DND-41 (cell line): ENCODE measurements around the gene CHST12.
"Not testable (repeated sequence)": the region's sequence is repeated elsewhere in the genome, so short reads cannot be mapped to it uniquely, and the experiment has no call there.

Experiments
- ATAC-seq: fragments of 200-7000 bp; cut with Tn5 transposase; 3 replicates; pipeline ENCODE4 v1.9.1; 2021; ENCODE audit warnings: low read depth; ENCODE audit not compliant: insufficient read depth
- DNase-seq: peaks from one replicate; pipeline ENCODE4 v3.0.0-alpha.2; 2020
- H2AFZ ChIP-seq: 2 replicates; pipeline ENCODE4 v1.6.0; 2012; ENCODE audit warnings: low read depth, low read length
- H3K27ac ChIP-seq: 2 replicates; pipeline ENCODE4 v1.5.1; 2012; ENCODE audit warnings: low read length, inconsistent platforms
- H3K27me3 ChIP-seq: fragments of 200-600 bp; sonication (generic); 2 replicates; pipeline ENCODE4 v1.6.0; 2012; ENCODE audit warnings: low read length, mild to moderate bottlenecking, inconsistent platforms; ENCODE audit not compliant: insufficient read depth, poor library complexity
- H3K36me3 ChIP-seq: 2 replicates; pipeline ENCODE4 v1.5.1; 2012; ENCODE audit warnings: low read length, inconsistent platforms; ENCODE audit not compliant: insufficient read depth
- H3K4me1 ChIP-seq: 2 replicates; pipeline ENCODE4 v1.5.1; 2012; ENCODE audit warnings: mild to moderate bottlenecking, low read length; ENCODE audit not compliant: insufficient read depth
- H3K4me2 ChIP-seq: 2 replicates; pipeline ENCODE4 v1.6.0; 2012; ENCODE audit warnings: mild to moderate bottlenecking, moderate library complexity, low read length, inconsistent platforms; ENCODE audit not compliant: insufficient read depth
- H3K4me3 ChIP-seq, 2 experiments: fragments of 200-600 bp in 1 of 2; shearing (Covaris generic) in 1 of 2; 2 replicates each; pipeline ENCODE4 v1.5.1; 2012 to 2016; ENCODE audit warnings: inconsistent platforms in 2 of 2, low read length in 2 of 2, mild to moderate bottlenecking in 2 of 2, low read depth in 1 of 2, moderate library complexity in 1 of 2
- H3K79me2 ChIP-seq: 2 replicates; pipeline ENCODE4 v1.6.0; 2012; ENCODE audit warnings: low read length, inconsistent platforms; ENCODE audit not compliant: insufficient read depth
- H3K9ac ChIP-seq: 2 replicates; pipeline ENCODE4 v1.6.0; 2012; ENCODE audit warnings: low read depth, mild to moderate bottlenecking, inconsistent platforms, low read length, moderate library complexity
- H3K9me3 ChIP-seq: 2 replicates; pipeline ENCODE4 v1.5.1; 2012; ENCODE audit warnings: low read length, moderate library complexity, mild to moderate bottlenecking, inconsistent platforms; ENCODE audit not compliant: insufficient read depth, severe bottlenecking
- H4K20me1 ChIP-seq: 2 replicates; pipeline ENCODE4 v1.6.0; 2012; ENCODE audit warnings: low read length; ENCODE audit not compliant: insufficient read depth
- CTCF ChIP-seq: IDR thresholded peaks from 2 replicates; pipeline ENCODE4 v1.5.1; 2012; ENCODE audit warnings: borderline replicate concordance, low read length, moderate library complexity, mild to moderate bottlenecking; ENCODE audit not compliant: poor library complexity, severe bottlenecking; ENCODE audit errors: extremely low read depth
- EZH2 ChIP-seq: IDR thresholded peaks from 3 replicates; pipeline ENCODE4 v1.6.1; 2012; ENCODE audit warnings: borderline replicate concordance, low read depth, mild to moderate bottlenecking, moderate library complexity, low read length, inconsistent platforms; ENCODE audit not compliant: severe bottlenecking

CHST12 gene

GRCh38 chr7:2452643-2453270 lies 49.3 kb downstream of the CHST12 start:
- no peak for TF ChIP-seq EZH2
- no peak for TF ChIP-seq CTCF
- H3K4me3 ChIP-seq = no peak overlapping the region
- H3K27ac ChIP-seq = no peak overlapping the region
- H3K27me3 ChIP-seq = no peaks in the 10 kb centered on the region
- no peak overlapping the region for H2AFZ ChIP-seq
- no peaks in the 10 kb centered on the region for H4K20me1 ChIP-seq
- ATAC-seq (no peak), DNase-seq (no peak)
- H3K4me1 ChIP-seq = peaks cover 5% of the 10 kb centered on the region; the same call in 1 of the 2 replicates
- no peaks in the 10 kb centered on the region for H3K79me2 ChIP-seq
- no peak overlapping the region for H3K4me2 ChIP-seq
- H3K36me3 ChIP-seq = no peaks in the 10 kb centered on the region
- no peak overlapping the region for H3K9ac ChIP-seq
- H3K9me3 ChIP-seq = no peaks in the 10 kb centered on the region

- H4K20me1 ChIP-seq, H3K79me2 ChIP-seq, H3K27me3 ChIP-seq, ATAC-seq, DNase-seq, H2AFZ ChIP-seq, H3K27ac ChIP-seq, H3K9ac ChIP-seq, H3K4me2 ChIP-seq, H3K4me3 ChIP-seq, H3K9me3 ChIP-seq, H3K36me3 ChIP-seq: not testable (repeated sequence)
- peaks cover 10% of the 10 kb centered on the region for H3K4me1 ChIP-seq
Measured at GRCh38 chr7:2453849-2454248, 50.4 kb downstream of the CHST12 start.

GRCh38 chr7:2459674-2460073 lies 56.3 kb downstream of the CHST12 start:
- Histone ChIP-seq H3K9me3 (no peaks in the 10 kb centered on the region), H3K36me3 (no peaks in the 10 kb centered on the region), H4K20me1 (no peaks in the 10 kb centered on the region), H3K79me2 (no peaks in the 10 kb centered on the region), H3K9ac (no peak overlapping the region), H3K4me3 (no peak overlapping the region), H3K27me3 (no peaks in the 10 kb centered on the region), H2AFZ (no peak overlapping the region), H3K4me1 (peaks cover 6% of the 10 kb centered on the region), H3K27ac (no peak overlapping the region), H3K4me2 (no peak overlapping the region)
- TF ChIP-seq CTCF = no peak
- TF ChIP-seq EZH2 = no peak
- ATAC-seq (no peak), DNase-seq (no peak)

GRCh38 chr7:2460188-2460587 lies 56.8 kb downstream of the CHST12 start:
- Histone ChIP-seq H2AFZ (no peak overlapping the region), H3K9ac (no peak overlapping the region), H3K79me2 (no peaks in the 10 kb centered on the region), H3K4me2 (no peak overlapping the region), H3K36me3 (no peaks in the 10 kb centered on the region), H3K9me3 (no peaks in the 10 kb centered on the region), H4K20me1 (no peaks in the 10 kb centered on the region), H3K4me3 (no peak overlapping the region), H3K4me1 (peaks cover 6% of the 10 kb centered on the region), H3K27ac (no peak overlapping the region), H3K27me3 (no peaks in the 10 kb centered on the region)
- DNase-seq (no peak), ATAC-seq (no peak)
- no peak for TF ChIP-seq EZH2
- TF ChIP-seq CTCF = no peak
